ENCODE data around the gene UST.
"Not testable (repeated sequence)": the region's sequence is repeated elsewhere in the genome, so short reads cannot be mapped to it uniquely, and the experiment has no call there.

The UST gene

GRCh38 chr6:148874698-148875293, 128.0 kb downstream of the UST start:
- DNase-seq = no peak

GRCh38 chr6:148878683-148879082, 131.9 kb downstream of the UST start:
- no peak for DNase-seq

- not testable (repeated sequence) for DNase-seq
Measured at GRCh38 chr6:148880742-148881141, 133.9 kb downstream of the UST start.

GRCh38 chr6:148881593-148882311, 134.9 kb downstream of the UST start:
- DNase-seq = no peak

- DNase-seq = no peak
Measured at GRCh38 chr6:148883270-148883669, 136.4 kb downstream of the UST start.

GRCh38 chr6:148884461-148884860, 137.6 kb downstream of the UST start:
- DNase-seq = no peak

GRCh38 chr6:148885136-148885865, 138.5 kb downstream of the UST start:
- DNase-seq = no peak

- no peak for DNase-seq
Measured at GRCh38 chr6:148885925-148886845, 139.4 kb downstream of the UST start.

GRCh38 chr6:148887181-148887580, 140.4 kb downstream of the UST start:
- no peak for DNase-seq

GRCh38 chr6:148888856-148889255, 142.0 kb downstream of the UST start:
- no peak for DNase-seq

GRCh38 chr6:148890096-148890495, 143.3 kb downstream of the UST start:
- no peak for DNase-seq

- DNase-seq = no peak
Measured at GRCh38 chr6:148890652-148891404, 144.0 kb downstream of the UST start.

GRCh38 chr6:148891405-148891783, 144.6 kb downstream of the UST start:
- no peak for DNase-seq

- DNase-seq = no peak
Measured at GRCh38 chr6:148892247-148892646, 145.4 kb downstream of the UST start.

GRCh38 chr6:148893073-148893472, 146.2 kb downstream of the UST start:
- no peak for DNase-seq

- DNase-seq = no peak
Measured at GRCh38 chr6:148893481-148893880, 146.7 kb downstream of the UST start.

GRCh38 chr6:148898376-148899014, 151.7 kb downstream of the UST start:
- DNase-seq = no peak

- no peak for DNase-seq
Measured at GRCh38 chr6:148904896-148905870, 158.4 kb downstream of the UST start.

GRCh38 chr6:148905901-148906300, 159.1 kb downstream of the UST start:
- no peak for DNase-seq

- DNase-seq = no peak
Measured at GRCh38 chr6:148906386-148906785, 159.6 kb downstream of the UST start.
